ENCODE measurements around the gene SLC9C2. TPM values are rescaled to one million over a fixed set of nuclear protein-coding genes. Genes with fewer than 3 reads are reported as not detected.
"Not testable (repeated sequence)": the region's sequence is repeated elsewhere in the genome, so short reads cannot be mapped to it uniquely, and the experiment has no call there.

SLC9C2 gene
- total RNA-seq, 1 donor from 2014 or later: 0.54 TPM

- Histone ChIP-seq H3K79me2 (ENCODE audit: insufficient read depth, low read length) (no peaks in the 10 kb centered on the region), H3K4me1 (ENCODE audit: insufficient read depth, low read length) (no peaks in the 10 kb centered on the region), H3K27me3 (ENCODE audit: insufficient read depth, low read length) (no peaks in the 10 kb centered on the region), H3K4me2 (ENCODE audit: low read length) (no peak overlapping the region), H3K9ac (ENCODE audit: low read length) (no peak overlapping the region), H3K27ac (ENCODE audit: low read depth, low read length) (no peak overlapping the region), H2AFZ (ENCODE audit: low read depth, low read length) (no peak overlapping the region), H3K36me3 (ENCODE audit: insufficient read depth, low read length) (no peaks in the 10 kb centered on the region), H4K20me1 (ENCODE audit: insufficient read depth, low read length) (no peaks in the 10 kb centered on the region), H3K9me3 (ENCODE audit: insufficient read depth, low read depth, low read length) (peaks cover 8% of the 10 kb centered on the region), H3K4me3 (ENCODE audit: insufficient read depth, low read depth, low read length) (no peak overlapping the region)
- no peak for FAIRE-seq
- no peak for TF ChIP-seq CTCF (IDR thresholded peaks at IDR 0.05; ENCODE audit: insufficient read depth, low read depth, low read length)
- no peak for TF ChIP-seq EZH2 (IDR thresholded peaks at IDR 0.05; ENCODE audit: insufficient read depth, low read length)
- Mint-ChIP-seq H3K9me3 (ENCODE audit: unreplicated experiment) (peaks cover 13% of the 10 kb centered on the region), H3K4me3 (ENCODE audit: unreplicated experiment) (peak overlapping the region; percentile 90), H3K27me3 (ENCODE audit: low read depth, unreplicated experiment) (no peaks in the 10 kb centered on the region), H3K4me1 (ENCODE audit: low read depth, unreplicated experiment) (peaks cover 5% of the 10 kb centered on the region), H3K27ac (ENCODE audit: unreplicated experiment) (peak overlapping the region; percentile 99), H3K36me3 (ENCODE audit: low read depth, unreplicated experiment) (peaks cover 22% of the 10 kb centered on the region)
- DNase-seq (ENCODE audit: low read depth): no peak
These were observed 35.5 kb upstream of the SLC9C2 start for GRCh38 chr1:173638043-173639021.

GRCh38 chr1:173637236-173638042, 34.6 kb upstream of the SLC9C2 start:
- H3K27me3 Mint-ChIP-seq (ENCODE audit: low read depth, unreplicated experiment); H3K27me3 ChIP-seq (ENCODE audit: insufficient read depth, low read length); H3K79me2 ChIP-seq (ENCODE audit: insufficient read depth, low read length); H2AFZ ChIP-seq (ENCODE audit: low read depth, low read length); FAIRE-seq; H3K9ac ChIP-seq (ENCODE audit: low read length); H3K4me1 ChIP-seq (ENCODE audit: insufficient read depth, low read length); H3K36me3 ChIP-seq (ENCODE audit: insufficient read depth, low read length); H3K4me1 Mint-ChIP-seq (ENCODE audit: low read depth, unreplicated experiment); H3K4me2 ChIP-seq (ENCODE audit: low read length); H3K4me3 ChIP-seq (ENCODE audit: insufficient read depth, low read depth, low read length); H3K27ac ChIP-seq (ENCODE audit: low read depth, low read length); H3K9me3 ChIP-seq (ENCODE audit: insufficient read depth, low read depth, low read length); DNase-seq (ENCODE audit: low read depth); H4K20me1 ChIP-seq (ENCODE audit: insufficient read depth, low read length): not testable (repeated sequence)
- peak overlapping the region; percentile 99 for H3K27ac Mint-ChIP-seq (ENCODE audit: unreplicated experiment)
- H3K9me3 Mint-ChIP-seq (ENCODE audit: unreplicated experiment): peaks cover 15% of the 10 kb centered on the region
- peaks cover 22% of the 10 kb centered on the region for H3K36me3 Mint-ChIP-seq (ENCODE audit: low read depth, unreplicated experiment)
- peak overlapping the region; percentile 90 for H3K4me3 Mint-ChIP-seq (ENCODE audit: unreplicated experiment)

GRCh38 chr1:173635116-173635515, 32.2 kb upstream of the SLC9C2 start, which contains the start of gene TEX50:
Gene TEX50 (plus strand): TSS chr1:173635338. CDS start chr1:173635522, 184 bp downstream.
- no peaks in the 10 kb centered on the region for H3K27me3 Mint-ChIP-seq (ENCODE audit: low read depth, unreplicated experiment)
- Histone ChIP-seq H3K27me3 (ENCODE audit: insufficient read depth, low read length) (no peaks in the 10 kb centered on the region), H3K4me3 (ENCODE audit: insufficient read depth, low read depth, low read length) (no peak within 1 kb of the TSS), H3K79me2 (ENCODE audit: insufficient read depth, low read length) (no peaks in the 10 kb centered on the region), H3K9ac (ENCODE audit: low read length) (no peak within 1 kb of the TSS), H3K36me3 (ENCODE audit: insufficient read depth, low read length) (no peaks in the 10 kb centered on the region), H3K27ac (ENCODE audit: low read depth, low read length) (no peak within 1 kb of the TSS), H4K20me1 (ENCODE audit: insufficient read depth, low read length) (no peaks in the 10 kb centered on the region), H3K4me1 (ENCODE audit: insufficient read depth, low read length) (no peaks in the 10 kb centered on the region), H3K9me3 (ENCODE audit: insufficient read depth, low read depth, low read length) (peaks cover 8% of the 10 kb centered on the region), H3K4me2 (ENCODE audit: low read length) (no peak within 1 kb of the TSS), H2AFZ (ENCODE audit: low read depth, low read length) (no peak within 1 kb of the TSS)
- DNase-seq (ENCODE audit: low read depth) (no peak), FAIRE-seq (no peak)
- H3K36me3 Mint-ChIP-seq (ENCODE audit: low read depth, unreplicated experiment): peaks cover 9% of the 10 kb centered on the region
- H3K4me3 Mint-ChIP-seq (ENCODE audit: unreplicated experiment): no peak within 1 kb of the TSS
- H3K27ac Mint-ChIP-seq (ENCODE audit: unreplicated experiment): peak within 1 kb of the TSS; percentile 64
- peaks cover 15% of the 10 kb centered on the region for H3K9me3 Mint-ChIP-seq (ENCODE audit: unreplicated experiment)
- H3K4me1 Mint-ChIP-seq (ENCODE audit: low read depth, unreplicated experiment): peaks cover 2% of the 10 kb centered on the region
- TF ChIP-seq CTCF (IDR thresholded peaks at IDR 0.05; ENCODE audit: insufficient read depth, low read depth, low read length) (no peak), EZH2 (IDR thresholded peaks at IDR 0.05; ENCODE audit: insufficient read depth, low read length) (no peak)

Measured in astrocyte (in vitro differentiated cells and primary cell).